NCI-H2107 treated with DMSO at 0.1 percent for 48 hours (cell line): ENCODE data around the gene SNX21.
"Not testable (repeated sequence)": the region's sequence is repeated elsewhere in the genome, so short reads cannot be mapped to it uniquely, and the experiment has no call there.

Source experiments
- DNase-seq: peaks from one replicate; lab custom pipeline; 2025; ENCODE audit not compliant: unreplicated experiment; lab: John Stamatoyannopoulos, UW

SNX21 gene

GRCh38 chr20:45822857-45823256 lies 10.7 kb upstream of the SNX21 start:
- no peak for DNase-seq

- no peak for DNase-seq
Measured at GRCh38 chr20:45823949-45824835, 9.4 kb upstream of the SNX21 start.

GRCh38 chr20:45826381-45827019 lies 7.1 kb upstream of the SNX21 start:
- DNase-seq, result no peak

GRCh38 chr20:45827030-45827652 lies 6.5 kb upstream of the SNX21 start, which contains the start of gene TNNC2:
Gene TNNC2, minus strand, starts transcription at chr20:45827312. Its CDS starts 64 bp downstream, at chr20:45827248.
- DNase-seq, result no peak

GRCh38 chr20:45827712-45828111 lies 5.9 kb upstream of the SNX21 start:
- DNase-seq, result no peak

GRCh38 chr20:45828589-45828988 lies 5.0 kb upstream of the SNX21 start:
- no peak for DNase-seq

GRCh38 chr20:45829673-45830106 lies 3.9 kb upstream of the SNX21 start:
- DNase-seq, result not testable (repeated sequence)

GRCh38 chr20:45832619-45833018 lies 980 bp upstream of the SNX21 start:
- no peak for DNase-seq

GRCh38 chr20:45833883-45834796 lies 541 bp downstream of the SNX21 start:
- no peak for DNase-seq

GRCh38 chr20:45834797-45835161 lies 1.2 kb downstream of the SNX21 start:
- no peak for DNase-seq

GRCh38 chr20:45835329-45835765 lies 1.7 kb downstream of the SNX21 start:
- no peak for DNase-seq

GRCh38 chr20:45835825-45836224 lies 2.2 kb downstream of the SNX21 start:
- DNase-seq, result no peak

GRCh38 chr20:45836841-45837240 lies 3.2 kb downstream of the SNX21 start:
- no peak for DNase-seq

GRCh38 chr20:45840700-45841198 lies 7.2 kb downstream of the SNX21 start:
- DNase-seq, result no peak

- DNase-seq, result no peak
Measured at GRCh38 chr20:45841407-45842129, 8.0 kb downstream of the SNX21 start.

GRCh38 chr20:45842169-45842812 lies 8.7 kb downstream of the SNX21 start:
- no peak for DNase-seq

GRCh38 chr20:45843506-45843905 lies 9.9 kb downstream of the SNX21 start:
- no peak for DNase-seq

- no peak for DNase-seq
Measured at GRCh38 chr20:45845452-45845851, 11.9 kb downstream of the SNX21 start.

- no peak for DNase-seq
Measured at GRCh38 chr20:45848421-45848820, 14.8 kb downstream of the SNX21 start.
